AG04450 (cell line): Measurements from ENCODE around the gene SLC4A5. TPM values are rescaled to one million over a fixed set of nuclear protein-coding genes. Genes with fewer than 3 reads are reported as not detected.

Source experiments
- CTCF ChIA-PET: fragments of 300-600, 350-600 bp; formaldehyde crosslinking; extraction: SDS; loops from one replicate; lab custom pipeline; 2022; ENCODE audit warnings: antibody characterized with exemption, inconsistent platforms; lab: Charles Lee
- POLR2A ChIA-PET: fragments of 350-600 bp; formaldehyde crosslinking; extraction: SDS; loops from one replicate; lab custom pipeline; 2021; ENCODE audit warnings: antibody characterized with exemption, inconsistent platforms; lab: Yijun Ruan, JAX
- DNase-seq: peaks from one replicate; pipeline ENCODE4 v3.0.0-alpha.2; 2011; ENCODE audit warnings: low read depth, low spot score
- H3K27ac ChIP-seq: one replicate; pipeline ENCODE4 v1.5.1; 2012; ENCODE audit warnings: low read depth, low read length, control low read depth
- H3K27me3 ChIP-seq: one replicate; pipeline ENCODE4 v1.6.0; 2012; ENCODE audit warnings: low read length; ENCODE audit not compliant: control insufficient read depth, insufficient read depth
- H3K4me3 ChIP-seq: 2 replicates; pipeline ENCODE4 v1.5.1; 2011; ENCODE audit warnings: mild to moderate bottlenecking, low read depth, low read length, control low read depth
- H3K9me3 ChIP-seq: 2 replicates; pipeline ENCODE4 v1.5.1; 2012; ENCODE audit warnings: low read length; ENCODE audit not compliant: control insufficient read depth, insufficient read depth
- polyA plus RNA-seq: library from polyadenylated mRNA; depleted of rRNA; stranded (reverse); fragments of >200 nt; gene quantifications from 2 replicates; pipeline ENCODE4 v1.2.3, GENCODE V29; 2011
- TF ChIP-seq, protein P1 (sequence below): IDR thresholded peaks from 2 replicates; pipeline ENCODE4 v1.5.1; 2011; ENCODE audit warnings: low read depth, low read length, control low read depth, inconsistent platforms

SLC4A5 gene
- polyA plus RNA-seq, 1 experiment: 0.15 TPM

DNA sequence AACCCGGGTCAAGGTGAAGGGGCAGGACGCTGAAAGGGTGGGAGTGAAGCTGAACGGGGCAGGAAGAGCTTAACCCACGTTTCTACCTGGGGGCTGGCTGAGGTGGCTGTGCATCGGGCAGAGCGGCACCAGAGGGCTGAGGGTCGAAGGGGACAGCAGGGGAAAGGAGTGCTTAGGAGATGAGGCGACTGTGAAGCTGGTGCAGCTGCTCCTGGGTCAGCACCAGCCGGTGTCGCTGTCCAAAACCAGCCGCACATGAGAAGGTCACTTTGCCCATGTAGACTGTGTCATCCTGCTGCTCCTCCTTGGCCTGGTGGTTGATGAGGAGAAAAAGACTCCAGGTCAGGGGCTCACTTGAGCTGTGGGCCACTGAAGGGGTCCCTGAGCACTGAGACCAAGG lies 18.1 kb upstream of the SLC4A5 start:
- H3K27me3 ChIP-seq: no peaks in the 10 kb centered on the region
- H3K27ac ChIP-seq: no peak overlapping the region
- DNase-seq: no peak
- CTCF ChIA-PET: interaction anchor here (0.8 to 1.1 kb wide), 2 partner anchors 26 kb away, joined by 3 read pairs; no protein-coding TSS in a partner anchor
- H3K9me3 ChIP-seq: no peaks in the 10 kb centered on the region
- TF ChIP-seq, protein P1, sequence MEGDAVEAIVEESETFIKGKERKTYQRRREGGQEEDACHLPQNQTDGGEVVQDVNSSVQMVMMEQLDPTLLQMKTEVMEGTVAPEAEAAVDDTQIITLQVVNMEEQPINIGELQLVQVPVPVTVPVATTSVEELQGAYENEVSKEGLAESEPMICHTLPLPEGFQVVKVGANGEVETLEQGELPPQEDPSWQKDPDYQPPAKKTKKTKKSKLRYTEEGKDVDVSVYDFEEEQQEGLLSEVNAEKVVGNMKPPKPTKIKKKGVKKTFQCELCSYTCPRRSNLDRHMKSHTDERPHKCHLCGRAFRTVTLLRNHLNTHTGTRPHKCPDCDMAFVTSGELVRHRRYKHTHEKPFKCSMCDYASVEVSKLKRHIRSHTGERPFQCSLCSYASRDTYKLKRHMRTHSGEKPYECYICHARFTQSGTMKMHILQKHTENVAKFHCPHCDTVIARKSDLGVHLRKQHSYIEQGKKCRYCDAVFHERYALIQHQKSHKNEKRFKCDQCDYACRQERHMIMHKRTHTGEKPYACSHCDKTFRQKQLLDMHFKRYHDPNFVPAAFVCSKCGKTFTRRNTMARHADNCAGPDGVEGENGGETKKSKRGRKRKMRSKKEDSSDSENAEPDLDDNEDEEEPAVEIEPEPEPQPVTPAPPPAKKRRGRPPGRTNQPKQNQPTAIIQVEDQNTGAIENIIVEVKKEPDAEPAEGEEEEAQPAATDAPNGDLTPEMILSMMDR: no peak
- H3K4me3 ChIP-seq: no peak overlapping the region
- POLR2A ChIA-PET: no interaction called here

DNA sequence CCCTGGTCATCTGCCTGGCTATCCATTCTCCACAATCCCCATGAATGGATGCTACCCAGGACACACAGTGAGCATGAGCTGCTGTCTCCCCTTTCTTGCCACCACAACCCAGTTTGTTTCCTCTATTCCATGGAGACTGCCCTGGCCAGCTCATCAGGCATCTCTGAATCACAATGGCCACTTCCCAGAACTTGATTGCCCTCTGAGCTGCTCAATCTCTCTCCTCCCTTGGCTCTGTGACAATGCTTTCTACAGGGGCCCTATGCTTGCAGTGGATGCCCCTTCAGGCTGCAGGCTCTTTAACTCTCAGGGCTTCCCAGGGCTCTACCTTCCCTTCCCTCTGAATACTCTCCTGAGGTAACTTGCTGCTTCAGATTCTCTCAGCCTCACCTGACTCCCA lies 14.4 kb upstream of the SLC4A5 start:
- DNase-seq: no peak
- Histone ChIP-seq H3K27ac (no peak overlapping the region), H3K27me3 (no peaks in the 10 kb centered on the region), H3K9me3 (no peaks in the 10 kb centered on the region), H3K4me3 (no peak overlapping the region)
- CTCF ChIA-PET: no interaction called here
- POLR2A ChIA-PET: interaction anchor here (0.5 kb wide), 1 partner anchor 21 kb away, joined by 3 read pairs; no protein-coding TSS in a partner anchor
- TF ChIP-seq, protein P1: no peak

DNA sequence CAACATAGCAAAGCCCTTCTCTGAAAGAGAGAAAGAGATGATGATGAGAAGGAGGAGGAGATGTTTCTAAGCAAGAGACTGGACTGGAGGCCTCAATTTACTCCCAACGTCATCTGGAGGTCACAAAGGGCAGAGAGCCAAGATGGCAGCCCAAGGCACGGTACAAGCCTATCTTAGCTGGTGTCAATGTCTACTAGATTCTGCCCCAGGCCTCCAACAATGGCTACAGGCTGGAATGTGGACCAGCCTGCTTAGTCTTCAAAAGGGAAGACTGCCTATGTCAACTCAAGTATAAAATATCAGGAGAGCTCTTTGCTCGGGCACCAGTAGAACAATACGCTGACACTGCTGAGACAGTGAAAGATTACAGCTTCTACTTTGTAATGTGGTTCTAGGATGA lies 6.7 kb upstream of the SLC4A5 start:
- H3K9me3 ChIP-seq: no peaks in the 10 kb centered on the region
- no peak for DNase-seq
- H3K27me3 ChIP-seq: peaks cover 6% of the 10 kb centered on the region
- TF ChIP-seq, protein P1: no peak
- CTCF ChIA-PET: interaction anchor here (0.5 to 2.6 kb wide), 3 partner anchors 15 to 248 kb away, joined by 7 to 8 read pairs (median 7); no protein-coding TSS in a partner anchor
- H3K27ac ChIP-seq: no peak overlapping the region
- POLR2A ChIA-PET: no interaction called here
- no peak overlapping the region for H3K4me3 ChIP-seq

DNA sequence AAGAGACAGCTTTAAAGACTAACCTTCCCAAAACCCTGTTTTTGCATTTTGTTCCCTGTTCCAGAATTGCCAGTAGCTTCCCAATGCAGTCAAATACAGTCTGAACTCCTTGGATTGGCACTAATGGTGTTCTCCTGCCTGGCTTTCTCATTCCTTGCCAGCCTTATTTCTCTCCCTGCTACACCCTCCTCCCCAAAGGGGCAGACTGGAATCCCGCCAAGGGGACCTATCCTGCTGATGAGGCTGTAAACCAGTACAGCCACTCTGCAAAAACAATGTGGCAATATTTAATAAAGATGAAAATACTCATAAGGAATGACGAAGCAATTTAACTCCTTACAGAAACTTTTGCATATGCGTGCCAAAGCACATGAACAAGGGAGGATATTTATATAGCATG lies 4.5 kb upstream of the SLC4A5 start:
- Histone ChIP-seq H3K27me3 (peaks cover 16% of the 10 kb centered on the region), H3K4me3 (no peak overlapping the region), H3K9me3 (no peaks in the 10 kb centered on the region), H3K27ac (no peak overlapping the region)
- POLR2A ChIA-PET: no interaction called here
- CTCF ChIA-PET: no interaction called here
- TF ChIP-seq, protein P1: no peak
- no peak for DNase-seq

DNA sequence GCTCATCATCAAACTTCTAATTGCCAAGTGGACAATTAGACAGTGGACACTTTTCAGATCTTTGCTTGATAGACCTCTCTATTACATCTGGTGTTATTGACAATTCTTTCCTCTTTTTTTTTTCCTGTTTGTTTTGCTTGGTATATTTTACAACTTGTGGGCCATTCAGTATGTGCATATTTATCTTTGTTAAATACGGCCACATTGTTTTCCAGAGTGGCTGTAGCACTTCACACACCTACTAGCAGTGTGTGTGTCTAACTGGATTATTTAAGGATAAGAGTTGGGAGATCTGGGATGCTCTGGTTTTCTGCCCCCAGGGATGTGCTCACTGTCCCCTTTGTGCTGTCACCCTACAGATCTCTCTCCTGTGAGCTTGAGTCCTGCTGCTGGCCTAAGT lies 4.1 kb upstream of the SLC4A5 start:
- TF ChIP-seq, protein P1: no peak
- ChIA-PET POLR2A (no interaction called here), CTCF (no interaction called here)
- Histone ChIP-seq H3K4me3 (no peak overlapping the region), H3K9me3 (no peaks in the 10 kb centered on the region), H3K27me3 (peaks cover 19% of the 10 kb centered on the region), H3K27ac (no peak overlapping the region)
- no peak for DNase-seq
